Astrocyte (in vitro differentiated cells and primary cell): ENCODE results near the gene TMC8. TPM values are rescaled to one million over a fixed set of nuclear protein-coding genes. Genes with fewer than 3 reads are reported as not detected.
"Not testable (repeated sequence)": the region's sequence is repeated elsewhere in the genome, so short reads cannot be mapped to it uniquely, and the experiment has no call there.

Experiments
- DNase-seq: peaks from one replicate; pipeline ENCODE4 v3.0.0-alpha.2; 2010; ENCODE audit warnings: low read depth
- FAIRE-seq: peaks from 2 replicates; lab custom pipeline; 2011; peaks lifted over from hg19 to GRCh38; lab: Jason Lieb, UNC
- H2AFZ ChIP-seq: 2 replicates; pipeline ENCODE4 v1.6.0; 2012; ENCODE audit warnings: low read depth, low read length, inconsistent platforms
- H3K27ac ChIP-seq: 2 replicates; pipeline ENCODE4 v1.5.1; 2011; ENCODE audit warnings: low read depth, low read length, inconsistent platforms
- H3K27me3 ChIP-seq: 2 replicates; pipeline ENCODE4 v1.6.0; 2011; ENCODE audit warnings: low read length, inconsistent platforms; ENCODE audit not compliant: insufficient read depth
- H3K36me3 ChIP-seq: 2 replicates; pipeline ENCODE4 v1.5.1; 2011; ENCODE audit warnings: low read length, inconsistent platforms; ENCODE audit not compliant: insufficient read depth
- H3K4me1 ChIP-seq: 2 replicates; pipeline ENCODE4 v1.5.1; 2011; ENCODE audit warnings: low read length, inconsistent platforms; ENCODE audit not compliant: insufficient read depth
- H3K4me2 ChIP-seq: 2 replicates; pipeline ENCODE4 v1.6.0; 2012; ENCODE audit warnings: low read length, inconsistent platforms
- H3K4me3 ChIP-seq: 2 replicates; pipeline ENCODE4 v1.5.1; 2011; ENCODE audit warnings: low read depth, mild to moderate bottlenecking, low read length, inconsistent platforms; ENCODE audit not compliant: insufficient read depth
- H3K79me2 ChIP-seq: 2 replicates; pipeline ENCODE4 v1.6.0; 2012; ENCODE audit warnings: mild to moderate bottlenecking, low read length, inconsistent platforms; ENCODE audit not compliant: insufficient read depth
- H3K9ac ChIP-seq: 2 replicates; pipeline ENCODE4 v1.6.0; 2012; ENCODE audit warnings: mild to moderate bottlenecking, low read length, inconsistent platforms
- H3K9me3 ChIP-seq: 2 replicates; pipeline ENCODE4 v1.5.1; 2012; ENCODE audit warnings: low read depth, mild to moderate bottlenecking, low read length, inconsistent platforms; ENCODE audit not compliant: insufficient read depth
- H4K20me1 ChIP-seq: 2 replicates; pipeline ENCODE4 v1.6.0; 2012; ENCODE audit warnings: low read length, inconsistent platforms; ENCODE audit not compliant: insufficient read depth
- H3K27ac Mint-ChIP-seq: one replicate; pipeline ENCODE4 v1.8.0; 2021; ENCODE audit warnings: mild to moderate bottlenecking, mixed read lengths; ENCODE audit not compliant: unreplicated experiment
- H3K27me3 Mint-ChIP-seq: one replicate; pipeline ENCODE4 v1.8.0; 2021; ENCODE audit warnings: low read depth, mixed read lengths; ENCODE audit not compliant: unreplicated experiment
- H3K36me3 Mint-ChIP-seq: one replicate; pipeline ENCODE4 v1.8.0; 2021; ENCODE audit warnings: low read depth, mixed read lengths; ENCODE audit not compliant: unreplicated experiment
- H3K4me1 Mint-ChIP-seq: one replicate; pipeline ENCODE4 v1.8.0; 2021; ENCODE audit warnings: low read depth, mixed read lengths; ENCODE audit not compliant: unreplicated experiment
- H3K4me3 Mint-ChIP-seq: one replicate; pipeline ENCODE4 v1.8.0; 2021; ENCODE audit warnings: mild to moderate bottlenecking, moderate library complexity, mixed read lengths; ENCODE audit not compliant: unreplicated experiment
- H3K9me3 Mint-ChIP-seq: one replicate; pipeline ENCODE4 v1.8.0; 2021; ENCODE audit warnings: mild to moderate bottlenecking, mixed read lengths; ENCODE audit not compliant: unreplicated experiment
- CTCF ChIP-seq: IDR thresholded peaks from 2 replicates; pipeline ENCODE4 v1.5.1; 2011; ENCODE audit warnings: low read depth, mild to moderate bottlenecking, inconsistent platforms, low read length, moderate library complexity; ENCODE audit not compliant: insufficient read depth
- EZH2 ChIP-seq: IDR thresholded peaks from 2 replicates; pipeline ENCODE4 v1.6.1; 2012; ENCODE audit warnings: mild to moderate bottlenecking, low read length, inconsistent platforms; ENCODE audit not compliant: insufficient read depth
- total RNA-seq: library from RNA; stranded (reverse); gene quantifications from 2 replicates; pipeline ENCODE4 v1.2.1, GENCODE V29; 2021

Gene TMC8
- total RNA-seq, 1 donor from 2014 or later: 0.27 TPM

GRCh38 chr17:78168903-78169793 is 38.6 kb downstream of the TMC8 start:
- peaks cover 6% of the 10 kb centered on the region for H3K4me1 Mint-ChIP-seq
- Histone ChIP-seq H3K4me1 (peaks cover 4% of the 10 kb centered on the region), H4K20me1 (peaks cover 16% of the 10 kb centered on the region), H3K27me3 (no peaks in the 10 kb centered on the region), H3K27ac (no peak overlapping the region), H3K9ac (peak overlapping the region; percentile 72), H2AFZ (no peak overlapping the region), H3K4me3 (peak overlapping the region; percentile 54), H3K36me3 (no peaks in the 10 kb centered on the region), H3K79me2 (no peaks in the 10 kb centered on the region), H3K4me2 (peak overlapping the region; percentile 84), H3K9me3 (no peaks in the 10 kb centered on the region)
- TF ChIP-seq CTCF: no peak
- no peak for TF ChIP-seq EZH2
- H3K27ac Mint-ChIP-seq: no peak overlapping the region
- H3K36me3 Mint-ChIP-seq: peaks cover 9% of the 10 kb centered on the region
- peaks cover 3% of the 10 kb centered on the region for H3K27me3 Mint-ChIP-seq
- peak overlapping the region; percentile 80 for H3K4me3 Mint-ChIP-seq
- H3K9me3 Mint-ChIP-seq: no peaks in the 10 kb centered on the region
- DNase-seq (no peak), FAIRE-seq (no peak)

GRCh38 chr17:78170692-78171590 is 40.4 kb downstream of the TMC8 start:
- TF ChIP-seq EZH2 (no peak), CTCF (no peak)
- Histone ChIP-seq H3K27ac (no peak overlapping the region), H3K27me3 (no peaks in the 10 kb centered on the region), H3K4me2 (no peak overlapping the region), H3K9ac (no peak overlapping the region), H4K20me1 (peaks cover 16% of the 10 kb centered on the region), H3K4me1 (peaks cover 4% of the 10 kb centered on the region), H3K79me2 (no peaks in the 10 kb centered on the region), H3K4me3 (no peak overlapping the region), H3K36me3 (no peaks in the 10 kb centered on the region), H3K9me3 (no peaks in the 10 kb centered on the region), H2AFZ (no peak overlapping the region)
- DNase-seq (no peak), FAIRE-seq (no peak)
- peaks cover 6% of the 10 kb centered on the region for H3K4me1 Mint-ChIP-seq
- H3K27ac Mint-ChIP-seq: no peak overlapping the region
- H3K4me3 Mint-ChIP-seq: peak overlapping the region; percentile 69
- H3K9me3 Mint-ChIP-seq: no peaks in the 10 kb centered on the region
- peaks cover 2% of the 10 kb centered on the region for H3K27me3 Mint-ChIP-seq
- peaks cover 9% of the 10 kb centered on the region for H3K36me3 Mint-ChIP-seq

- not testable (repeated sequence) for H3K27me3 Mint-ChIP-seq, H3K4me3 ChIP-seq, H3K4me1 ChIP-seq, H3K27ac Mint-ChIP-seq, H3K9ac ChIP-seq, H3K9me3 Mint-ChIP-seq, FAIRE-seq, H3K27ac ChIP-seq, H3K36me3 Mint-ChIP-seq, H3K4me2 ChIP-seq, H3K79me2 ChIP-seq, H3K4me1 Mint-ChIP-seq, H3K36me3 ChIP-seq, H3K27me3 ChIP-seq, DNase-seq, H3K9me3 ChIP-seq, H2AFZ ChIP-seq, H3K4me3 Mint-ChIP-seq
- H4K20me1 ChIP-seq: peaks cover 16% of the 10 kb centered on the region
Observed at GRCh38 chr17:78171591-78172248, 41.1 kb downstream of the TMC8 start.
